Upper lobe of left lung (tissue), 4 donors: ENCODE measurements around the gene OCIAD1.

Experiments
- CTCF ChIP-seq, 6 experiments: fragments of 450-650 bp in 4 of 6; fragments of 200-600 bp in 2 of 6; sonication (generic) in 2 of 6; IDR thresholded peaks; one replicate each; pipeline ENCODE4 v1.5.1; 2016 to 2019; ENCODE audit warnings: antibody characterized with exemption in 6 of 6
- EP300 ChIP-seq, 4 donors: sonication (generic); formaldehyde crosslinking; IDR thresholded peaks; one replicate each; pipeline ENCODE4 v1.5.1; 2017; ENCODE audit warnings: antibody characterized with exemption in 4 of 4, control low read depth in 2 of 4
- POLR2A ChIP-seq, 4 donors: fragments of 450-650 bp; IDR thresholded peaks; one replicate each; pipeline ENCODE4 v1.5.1; 2016 to 2017; ENCODE audit warnings: antibody characterized with exemption in 4 of 4, mild to moderate bottlenecking in 2 of 4
- POLR2AphosphoS5 ChIP-seq, 2 donors: sonication (generic); formaldehyde crosslinking; IDR thresholded peaks; one replicate each; pipeline ENCODE4 v1.5.1; 2017; ENCODE audit warnings: antibody characterized with exemption in 2 of 2

- no peak for TF ChIP-seq CTCF (IDR thresholded peaks at IDR 0.05)
- TF ChIP-seq POLR2A (IDR thresholded peaks at IDR 0.05) = no peak
- no peak for TF ChIP-seq POLR2AphosphoS5 (IDR thresholded peaks at IDR 0.05)
- TF ChIP-seq EP300 (IDR thresholded peaks at IDR 0.05) = no peak
These were observed 18.0 kb upstream of the OCIAD1 start for GRCh38 chr4:48812866-48813265.
